ENCODE measurements around the gene VPS41.

Gene VPS41

DNA sequence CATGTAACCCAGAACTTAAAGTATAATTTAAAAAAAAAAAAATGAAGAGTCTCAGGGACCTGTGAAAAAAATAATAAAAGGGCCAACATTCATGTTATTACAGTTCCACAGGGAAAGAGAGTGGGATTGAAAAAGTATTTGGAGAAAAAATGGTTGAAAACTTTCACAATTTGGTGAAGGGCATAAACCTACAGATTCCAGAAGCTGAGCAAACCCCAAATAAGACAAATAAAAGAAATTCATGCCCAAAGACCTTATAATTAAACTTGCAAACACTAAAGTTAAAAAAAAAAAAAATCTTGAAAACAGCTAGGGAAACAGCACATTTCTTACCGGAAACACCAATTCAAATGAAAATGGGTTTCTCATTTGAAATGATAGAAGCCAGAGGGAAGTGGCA is 19.9 kb downstream of the VPS41 start:
- DNase-seq (ENCODE audit: extremely low read depth, low read depth): no peak
- TF ChIP-seq, protein P1, sequence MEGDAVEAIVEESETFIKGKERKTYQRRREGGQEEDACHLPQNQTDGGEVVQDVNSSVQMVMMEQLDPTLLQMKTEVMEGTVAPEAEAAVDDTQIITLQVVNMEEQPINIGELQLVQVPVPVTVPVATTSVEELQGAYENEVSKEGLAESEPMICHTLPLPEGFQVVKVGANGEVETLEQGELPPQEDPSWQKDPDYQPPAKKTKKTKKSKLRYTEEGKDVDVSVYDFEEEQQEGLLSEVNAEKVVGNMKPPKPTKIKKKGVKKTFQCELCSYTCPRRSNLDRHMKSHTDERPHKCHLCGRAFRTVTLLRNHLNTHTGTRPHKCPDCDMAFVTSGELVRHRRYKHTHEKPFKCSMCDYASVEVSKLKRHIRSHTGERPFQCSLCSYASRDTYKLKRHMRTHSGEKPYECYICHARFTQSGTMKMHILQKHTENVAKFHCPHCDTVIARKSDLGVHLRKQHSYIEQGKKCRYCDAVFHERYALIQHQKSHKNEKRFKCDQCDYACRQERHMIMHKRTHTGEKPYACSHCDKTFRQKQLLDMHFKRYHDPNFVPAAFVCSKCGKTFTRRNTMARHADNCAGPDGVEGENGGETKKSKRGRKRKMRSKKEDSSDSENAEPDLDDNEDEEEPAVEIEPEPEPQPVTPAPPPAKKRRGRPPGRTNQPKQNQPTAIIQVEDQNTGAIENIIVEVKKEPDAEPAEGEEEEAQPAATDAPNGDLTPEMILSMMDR (IDR thresholded peaks at IDR 0.05; ENCODE audit: low read depth, low read length): no peak

DNA sequence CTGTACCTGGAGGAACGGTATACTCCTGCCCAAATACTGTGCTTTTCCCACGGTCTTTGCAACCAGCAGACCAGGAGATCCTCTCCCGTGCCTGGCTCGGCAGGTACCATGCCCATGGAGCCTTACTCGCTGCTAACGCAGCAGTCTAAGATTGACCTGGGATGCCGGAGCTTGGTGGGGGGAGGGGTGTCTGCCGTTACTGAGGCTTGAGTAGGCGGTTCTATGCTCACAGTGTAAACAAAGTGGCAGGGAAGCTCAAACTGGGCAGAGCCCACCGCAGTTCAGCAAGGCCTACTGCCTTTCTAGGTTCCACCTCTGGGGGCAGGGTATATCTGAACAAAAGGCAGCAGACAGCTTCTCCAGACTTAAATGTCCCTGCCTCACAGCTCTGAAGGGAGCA is 22.7 kb downstream of the VPS41 start:
- TF ChIP-seq, protein P1 (IDR thresholded peaks at IDR 0.05; ENCODE audit: low read depth, low read length): no peak

DNA sequence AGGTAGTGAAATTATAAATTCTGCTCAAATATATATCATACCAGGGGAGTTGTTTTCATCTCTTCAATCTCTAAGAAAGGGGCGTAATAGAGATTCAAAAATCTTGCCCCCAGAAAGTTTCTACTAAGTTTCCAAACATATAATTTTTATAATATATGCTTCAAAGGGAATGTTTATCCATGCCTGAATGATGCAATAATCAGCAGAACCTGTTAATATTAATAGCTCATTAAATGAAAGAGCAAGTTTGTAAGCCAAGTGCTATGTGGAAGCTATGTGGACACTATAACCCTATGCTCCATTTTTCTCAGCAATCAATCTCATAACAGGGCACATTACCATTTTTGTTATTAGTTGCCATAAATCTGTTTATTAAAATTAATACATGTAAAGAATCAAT is 25.3 kb downstream of the VPS41 start:
- TF ChIP-seq, protein P1 (IDR thresholded peaks at IDR 0.05; ENCODE audit: low read depth, low read length): no peak
- no peak for DNase-seq (ENCODE audit: extremely low read depth, low read depth)

More for the DNA sequence above, 22.7 kb downstream of the VPS41 start:
- no peak for DNase-seq (ENCODE audit: extremely low read depth, low read depth)

DNA sequence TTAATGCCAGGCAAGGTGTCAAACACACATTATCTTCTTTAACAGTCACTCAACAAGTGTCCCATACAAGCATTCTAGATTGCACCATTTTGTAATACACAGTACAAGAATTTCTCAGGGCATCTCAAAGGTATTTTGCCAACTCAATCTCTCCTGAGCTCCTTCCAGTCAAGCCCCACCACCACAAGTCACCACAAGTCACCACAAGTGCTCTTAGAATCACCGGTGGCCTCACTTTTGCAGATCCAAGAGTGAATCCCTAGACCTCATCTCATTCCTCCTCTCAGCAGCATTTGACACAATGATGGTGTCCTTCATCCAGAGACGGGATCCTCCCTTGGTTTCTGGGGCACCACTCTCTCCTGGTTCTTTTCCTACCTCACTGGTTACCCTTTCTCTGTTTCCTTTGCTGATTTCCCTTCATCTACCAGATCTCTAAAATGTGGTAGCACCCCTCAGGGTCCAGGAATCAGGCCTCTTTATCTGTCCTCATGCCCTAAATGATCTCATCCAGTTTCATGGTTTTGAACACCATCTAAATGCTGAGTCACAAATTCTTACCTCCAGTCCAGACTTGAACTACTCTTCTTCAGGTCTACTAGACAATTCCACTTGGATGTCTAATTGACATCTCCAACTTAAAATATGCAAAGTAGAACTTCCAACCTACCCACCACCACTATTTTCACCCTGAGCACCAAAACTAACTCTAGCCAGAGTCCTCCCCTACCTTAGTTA is 26.9 kb downstream of the VPS41 start:
- TF ChIP-seq, protein P1 (IDR thresholded peaks at IDR 0.05; ENCODE audit: low read depth, low read length): no peak

DNA sequence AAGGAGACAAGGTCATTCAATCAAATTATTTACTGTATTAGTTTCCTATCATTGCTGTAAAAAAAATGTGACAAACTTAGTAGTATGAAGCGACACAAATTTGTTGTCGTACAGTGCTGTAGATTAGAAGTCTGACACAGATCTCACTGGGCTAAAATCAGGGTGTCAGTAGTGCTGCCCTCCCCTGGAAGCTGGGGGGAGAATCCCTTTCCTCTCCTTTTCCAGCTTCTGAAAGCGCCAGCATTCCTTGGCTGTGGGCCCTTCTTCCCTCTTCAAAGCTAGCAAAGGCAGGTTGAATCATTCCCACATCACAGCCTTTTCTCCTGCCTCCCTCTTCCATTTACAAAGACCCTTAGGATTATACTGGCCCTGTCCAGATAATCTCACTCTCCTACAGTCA is 28.0 kb downstream of the VPS41 start:
- TF ChIP-seq, protein P1 (IDR thresholded peaks at IDR 0.05; ENCODE audit: low read depth, low read length): no peak
- DNase-seq (ENCODE audit: extremely low read depth, low read depth): no peak

More for the DNA sequence above, 26.9 kb downstream of the VPS41 start:
- no peak for DNase-seq (ENCODE audit: extremely low read depth, low read depth)

DNA sequence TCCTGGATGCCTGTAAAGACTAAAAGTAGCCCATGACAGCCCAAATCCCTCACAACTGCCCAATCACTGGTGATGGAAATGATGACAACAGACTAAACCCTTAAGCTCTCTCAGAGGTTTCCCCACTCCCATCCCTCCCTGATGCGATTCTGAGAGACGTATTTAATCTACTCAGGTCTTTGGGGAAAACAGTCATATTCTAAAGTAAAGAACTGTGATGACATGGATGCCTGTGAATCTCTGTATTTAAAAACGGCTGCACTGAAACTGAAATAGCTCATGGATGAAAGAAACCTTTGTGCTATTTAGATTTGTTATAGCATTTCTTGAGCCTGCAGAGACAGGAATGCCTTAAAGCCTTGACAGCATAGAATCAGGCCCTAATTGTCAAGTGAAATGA is 28.5 kb downstream of the VPS41 start:
- TF ChIP-seq, protein P1 (IDR thresholded peaks at IDR 0.05; ENCODE audit: low read depth, low read length): no peak
- no peak for DNase-seq (ENCODE audit: extremely low read depth, low read depth)

DNA sequence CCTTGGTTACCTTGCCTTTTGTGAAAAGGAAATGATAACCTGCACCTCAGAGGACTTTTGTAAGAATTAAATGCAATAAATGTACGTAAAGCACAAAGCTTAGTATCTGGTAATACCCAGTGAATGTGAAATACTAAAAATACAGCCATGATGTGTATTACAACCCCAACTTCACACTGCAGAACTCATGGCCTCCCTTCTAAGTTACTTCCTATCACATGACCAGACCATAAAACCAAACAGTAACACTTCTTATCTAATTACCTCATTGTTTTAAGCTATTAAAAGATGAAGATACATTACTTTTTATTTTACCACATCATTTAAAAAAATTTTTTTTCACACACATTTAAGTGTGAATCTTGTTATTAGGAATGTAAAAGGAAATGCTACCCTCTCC is 29.0 kb downstream of the VPS41 start:
- DNase-seq (ENCODE audit: extremely low read depth, low read depth): no peak
- TF ChIP-seq, protein P1 (IDR thresholded peaks at IDR 0.05; ENCODE audit: low read depth, low read length): no peak
